Measurements from ENCODE around the gene CNTNAP5.

DNA sequence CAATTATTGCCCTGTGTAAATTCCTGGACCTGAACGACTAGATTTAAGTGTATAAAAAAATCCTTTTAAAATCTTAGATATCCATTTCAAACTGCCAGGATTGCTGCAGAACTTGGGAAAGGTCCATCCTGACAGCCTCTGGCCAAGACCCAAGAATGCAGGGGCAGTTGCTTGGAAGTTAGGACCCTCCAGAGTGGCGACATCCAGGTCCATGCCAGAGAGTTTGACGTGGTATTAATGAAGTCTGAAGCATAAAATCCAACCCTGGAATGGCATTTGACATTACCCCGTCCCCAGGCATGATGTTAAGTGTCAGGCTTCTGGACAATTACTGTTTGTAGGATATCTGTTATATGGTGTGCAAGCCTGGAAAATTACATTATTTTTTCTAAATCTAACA, 810.2 kb downstream of the CNTNAP5 start:
- TF ChIP-seq SMC3 (IDR thresholded peaks at IDR 0.05; ENCODE audit: low read depth, low read length) (no peak), RCOR1 (IDR thresholded peaks at IDR 0.05; ENCODE audit: insufficient replicate concordance, low read length) (no peak), CTCF (conservative IDR thresholded peaks at IDR 0.05; ENCODE audit: low read depth, low read length) (no peak), RFX5 (IDR thresholded peaks at IDR 0.05; ENCODE audit: low read depth, low read length) (no peak), MAFK (IDR thresholded peaks at IDR 0.05; ENCODE audit: low read depth, low read length) (no peak), CEBPB (IDR thresholded peaks at IDR 0.05; ENCODE audit: low read depth, low read length) (no peak), POLR2A (IDR thresholded peaks at IDR 0.05; ENCODE audit: low read depth, low read length) (no peak), MAZ (IDR thresholded peaks at IDR 0.05; ENCODE audit: borderline replicate concordance, low read depth, low read length) (no peak), FOS (IDR thresholded peaks at IDR 0.05; ENCODE audit: low read depth, low read length) (no peak), NFE2L2 (IDR thresholded peaks at IDR 0.05; ENCODE audit: low read depth, low read length) (no peak)
- TF ChIP-seq, protein P1, sequence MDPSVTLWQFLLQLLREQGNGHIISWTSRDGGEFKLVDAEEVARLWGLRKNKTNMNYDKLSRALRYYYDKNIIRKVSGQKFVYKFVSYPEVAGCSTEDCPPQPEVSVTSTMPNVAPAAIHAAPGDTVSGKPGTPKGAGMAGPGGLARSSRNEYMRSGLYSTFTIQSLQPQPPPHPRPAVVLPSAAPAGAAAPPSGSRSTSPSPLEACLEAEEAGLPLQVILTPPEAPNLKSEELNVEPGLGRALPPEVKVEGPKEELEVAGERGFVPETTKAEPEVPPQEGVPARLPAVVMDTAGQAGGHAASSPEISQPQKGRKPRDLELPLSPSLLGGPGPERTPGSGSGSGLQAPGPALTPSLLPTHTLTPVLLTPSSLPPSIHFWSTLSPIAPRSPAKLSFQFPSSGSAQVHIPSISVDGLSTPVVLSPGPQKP (IDR thresholded peaks at IDR 0.05; ENCODE audit: borderline replicate concordance, low read depth, low read length): no peak
- TF ChIP-seq, protein P2, sequence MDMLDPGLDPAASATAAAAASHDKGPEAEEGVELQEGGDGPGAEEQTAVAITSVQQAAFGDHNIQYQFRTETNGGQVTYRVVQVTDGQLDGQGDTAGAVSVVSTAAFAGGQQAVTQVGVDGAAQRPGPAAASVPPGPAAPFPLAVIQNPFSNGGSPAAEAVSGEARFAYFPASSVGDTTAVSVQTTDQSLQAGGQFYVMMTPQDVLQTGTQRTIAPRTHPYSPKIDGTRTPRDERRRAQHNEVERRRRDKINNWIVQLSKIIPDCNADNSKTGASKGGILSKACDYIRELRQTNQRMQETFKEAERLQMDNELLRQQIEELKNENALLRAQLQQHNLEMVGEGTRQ (IDR thresholded peaks at IDR 0.05; ENCODE audit: low read depth, low read length): no peak

Data from IMR-90 (cell line).